HL-60 (cell line): ENCODE measurements around the gene GAL3ST2.
"Not testable (repeated sequence)": the region's sequence is repeated elsewhere in the genome, so short reads cannot be mapped to it uniquely, and the experiment has no call there.

Experiments used
- DNase-seq, 2 experiments: peaks; one replicate each; pipeline ENCODE4 v3.0.0-alpha.2; 2010 to 2020; ENCODE audit warnings: low read depth in 1 of 2, low spot score in 1 of 2
- H3K27ac ChIP-seq: fragments of 250-450 bp; sonication (Bioruptor Pico); replicated peaks from 2 replicates; pipeline ENCODE4 v1.5.1; 2020; ENCODE audit warnings: mild to moderate bottlenecking, moderate library complexity
- H3K27me3 ChIP-seq: fragments of 250-450 bp; sonication (Bioruptor Pico); 2 replicates; pipeline ENCODE4 v1.5.1; 2021; ENCODE audit warnings: mild to moderate bottlenecking, moderate library complexity; ENCODE audit not compliant: insufficient read depth, poor library complexity, severe bottlenecking
- H3K4me3 ChIP-seq: replicated peaks from 2 replicates; pipeline ENCODE4 v1.5.1; 2011; ENCODE audit warnings: mild to moderate bottlenecking, control low read depth, low read length; ENCODE audit not compliant: insufficient read depth
- CTCF ChIP-seq: IDR thresholded peaks from one replicate; pipeline ENCODE4 v1.5.1; 2011; ENCODE audit warnings: low read length, control low read depth, inconsistent platforms; ENCODE audit not compliant: insufficient read depth
- GABPA ChIP-seq: IDR thresholded peaks from 2 replicates; pipeline ENCODE4 v1.6.1; 2012; ENCODE audit warnings: low read depth
- POLR2AphosphoS5 ChIP-seq: IDR thresholded peaks from 2 replicates; pipeline ENCODE4 v1.6.1; 2012; ENCODE audit warnings: low read depth
- REST ChIP-seq: IDR thresholded peaks from 2 replicates; pipeline ENCODE4 v1.6.1; 2012; ENCODE audit warnings: low read depth; ENCODE audit not compliant: insufficient replicate concordance
- SPI1 ChIP-seq: IDR thresholded peaks from 2 replicates; pipeline ENCODE4 v1.6.1; 2012; ENCODE audit warnings: low read depth, mild to moderate bottlenecking, borderline replicate concordance

GAL3ST2 gene

GRCh38 chr2:241730671-241731293 lies 45.8 kb upstream of the GAL3ST2 start:
- Histone ChIP-seq H3K27me3 (no peaks in the 10 kb centered on the region), H3K27ac (peak overlapping the region; percentile 56), H3K4me3 (no peak overlapping the region)
- TF ChIP-seq POLR2AphosphoS5, result peak; percentile 73
- TF ChIP-seq CTCF, result no peak
- DNase-seq, result peak; percentile 26 to 66

- H3K27me3 ChIP-seq, H3K4me3 ChIP-seq: not testable (repeated sequence)
- peak; percentile 24; the same call in 1 of the 2 replicates for TF ChIP-seq POLR2AphosphoS5
- H3K27ac ChIP-seq, result peak overlapping the region; percentile 54
- peak; percentile 26 to 85 for DNase-seq
These were observed 44.0 kb upstream of the GAL3ST2 start for GRCh38 chr2:241732513-241733186.

GRCh38 chr2:241733391-241734207 lies 43.0 kb upstream of the GAL3ST2 start:
- no peak for DNase-seq
- H3K4me3 ChIP-seq, result peak overlapping the region; percentile 42
- no peaks in the 10 kb centered on the region for H3K27me3 ChIP-seq
- no peak for TF ChIP-seq GABPA
- TF ChIP-seq POLR2AphosphoS5, result no peak
- no peak for TF ChIP-seq CTCF
- no peak for TF ChIP-seq SPI1
- no peak for TF ChIP-seq REST
- H3K27ac ChIP-seq, result peak overlapping the region; percentile 45

GRCh38 chr2:241734208-241734466 lies 42.5 kb upstream of the GAL3ST2 start:
- no peak for DNase-seq
- no peak for TF ChIP-seq POLR2AphosphoS5
- no peak for TF ChIP-seq CTCF
- no peak for TF ChIP-seq SPI1
- no peak for TF ChIP-seq REST
- no peak for TF ChIP-seq GABPA
- Histone ChIP-seq H3K4me3 (peak overlapping the region; percentile 42), H3K27ac (peak overlapping the region; percentile 45), H3K27me3 (no peaks in the 10 kb centered on the region)
